ENCODE results near the gene AGBL4.
A peak's percentile ranks its signal among the peaks of the same experiment; 100 is the strongest.

AGBL4 gene

DNA sequence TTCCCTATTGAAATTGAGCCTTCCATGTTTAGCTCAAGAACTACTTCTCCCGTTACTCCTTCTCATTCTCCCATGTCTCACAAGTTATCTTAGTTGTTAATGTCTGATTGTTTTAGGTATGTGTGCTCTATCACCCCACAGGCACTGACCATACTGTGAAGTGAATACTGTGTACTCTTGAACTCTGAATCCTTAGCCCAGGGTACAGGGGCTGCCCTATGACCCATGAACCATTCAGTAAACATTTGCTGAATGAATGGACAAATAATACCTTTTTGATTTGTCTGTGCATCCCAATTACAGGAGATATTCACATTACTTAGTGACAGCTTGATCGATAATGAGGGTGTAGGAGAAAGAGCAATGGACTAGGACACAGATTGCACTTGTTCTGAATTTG, 1077.7 kb downstream of the AGBL4 start:
- no peak for DNase-seq (ENCODE audit: low read depth)
- TF ChIP-seq, protein P1, sequence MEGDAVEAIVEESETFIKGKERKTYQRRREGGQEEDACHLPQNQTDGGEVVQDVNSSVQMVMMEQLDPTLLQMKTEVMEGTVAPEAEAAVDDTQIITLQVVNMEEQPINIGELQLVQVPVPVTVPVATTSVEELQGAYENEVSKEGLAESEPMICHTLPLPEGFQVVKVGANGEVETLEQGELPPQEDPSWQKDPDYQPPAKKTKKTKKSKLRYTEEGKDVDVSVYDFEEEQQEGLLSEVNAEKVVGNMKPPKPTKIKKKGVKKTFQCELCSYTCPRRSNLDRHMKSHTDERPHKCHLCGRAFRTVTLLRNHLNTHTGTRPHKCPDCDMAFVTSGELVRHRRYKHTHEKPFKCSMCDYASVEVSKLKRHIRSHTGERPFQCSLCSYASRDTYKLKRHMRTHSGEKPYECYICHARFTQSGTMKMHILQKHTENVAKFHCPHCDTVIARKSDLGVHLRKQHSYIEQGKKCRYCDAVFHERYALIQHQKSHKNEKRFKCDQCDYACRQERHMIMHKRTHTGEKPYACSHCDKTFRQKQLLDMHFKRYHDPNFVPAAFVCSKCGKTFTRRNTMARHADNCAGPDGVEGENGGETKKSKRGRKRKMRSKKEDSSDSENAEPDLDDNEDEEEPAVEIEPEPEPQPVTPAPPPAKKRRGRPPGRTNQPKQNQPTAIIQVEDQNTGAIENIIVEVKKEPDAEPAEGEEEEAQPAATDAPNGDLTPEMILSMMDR (conservative IDR thresholded peaks at IDR 0.05; ENCODE audit: low read depth, low read length), result no peak
- H3K4me3 ChIP-seq (ENCODE audit: low read depth, low read length), result no peak overlapping the region

DNA sequence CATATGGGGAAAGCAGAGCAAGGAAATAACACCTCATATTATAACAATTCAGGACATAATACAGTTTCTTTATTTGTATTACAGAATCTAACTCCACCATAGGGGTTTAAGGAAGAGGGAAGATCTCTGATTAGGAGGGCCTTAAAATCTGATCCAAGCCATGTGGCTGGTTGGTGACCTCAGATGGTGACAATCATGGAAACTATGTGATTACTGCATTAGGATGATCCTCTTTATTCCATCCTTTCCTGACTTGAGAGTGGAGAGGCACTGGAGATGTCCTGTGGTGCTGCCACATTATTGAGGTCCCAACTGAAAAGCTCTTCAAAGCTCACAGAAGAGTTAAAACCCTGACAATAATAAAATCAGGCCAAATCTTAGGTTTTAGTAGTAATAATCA, 1078.9 kb downstream of the AGBL4 start:
- TF ChIP-seq, protein P1 (conservative IDR thresholded peaks at IDR 0.05; ENCODE audit: low read depth, low read length), result no peak
- H3K4me3 ChIP-seq (ENCODE audit: low read depth, low read length), result no peak overlapping the region
- DNase-seq (ENCODE audit: low read depth), result no peak

DNA sequence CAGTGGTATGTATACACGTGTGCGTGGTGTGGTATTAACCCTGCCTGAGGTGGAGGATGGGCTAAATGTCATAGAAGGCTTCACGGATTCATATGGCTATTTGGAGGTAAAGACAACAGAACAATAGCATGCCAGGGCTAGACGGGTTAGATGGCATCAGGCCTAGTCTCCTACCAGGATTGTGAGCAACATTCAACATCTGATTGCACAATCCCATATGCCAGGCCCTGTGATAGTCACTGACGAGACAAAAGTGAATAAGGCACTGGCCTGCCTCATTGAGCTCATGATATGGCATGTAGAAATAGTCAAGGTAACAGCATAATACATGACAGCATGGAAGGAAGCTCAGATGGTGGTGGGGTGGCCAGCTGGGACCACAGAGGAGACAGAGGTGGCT, 1079.9 kb downstream of the AGBL4 start:
- TF ChIP-seq, protein P1 (conservative IDR thresholded peaks at IDR 0.05; ENCODE audit: low read depth, low read length), result no peak
- H3K4me3 ChIP-seq (ENCODE audit: low read depth, low read length), result no peak overlapping the region
- no peak for DNase-seq (ENCODE audit: low read depth)

DNA sequence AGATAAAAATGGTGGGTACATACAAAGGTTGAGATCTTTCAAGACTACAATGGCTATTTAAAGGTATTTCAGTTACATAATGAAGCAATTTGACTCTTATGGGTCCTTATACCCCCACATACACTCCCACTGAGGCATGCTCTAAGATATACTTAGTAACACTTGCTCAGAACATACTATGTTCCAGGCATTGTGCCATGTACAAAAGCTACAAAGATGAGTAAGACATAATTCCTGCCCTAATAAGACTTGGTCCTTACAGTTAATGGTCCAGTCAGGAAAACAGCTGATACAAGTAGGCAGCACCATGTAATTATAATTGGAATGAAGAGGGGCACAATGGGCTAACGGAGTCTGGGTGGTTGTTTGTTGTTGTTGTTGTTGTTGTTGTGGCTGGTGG, 1080.4 kb downstream of the AGBL4 start:
- no peak overlapping the region for H3K4me3 ChIP-seq (ENCODE audit: low read depth, low read length)
- TF ChIP-seq, protein P1 (conservative IDR thresholded peaks at IDR 0.05; ENCODE audit: low read depth, low read length), result no peak
- peak; percentile 7 for DNase-seq (ENCODE audit: low read depth)

GRCh38 chr1:48940962-48941732, 1082.6 kb downstream of the AGBL4 start:
- DNase-seq (ENCODE audit: low read depth), result no peak
- TF ChIP-seq, protein P1 (conservative IDR thresholded peaks at IDR 0.05; ENCODE audit: low read depth, low read length), result no peak
- no peak overlapping the region for H3K4me3 ChIP-seq (ENCODE audit: low read depth, low read length)

DNA sequence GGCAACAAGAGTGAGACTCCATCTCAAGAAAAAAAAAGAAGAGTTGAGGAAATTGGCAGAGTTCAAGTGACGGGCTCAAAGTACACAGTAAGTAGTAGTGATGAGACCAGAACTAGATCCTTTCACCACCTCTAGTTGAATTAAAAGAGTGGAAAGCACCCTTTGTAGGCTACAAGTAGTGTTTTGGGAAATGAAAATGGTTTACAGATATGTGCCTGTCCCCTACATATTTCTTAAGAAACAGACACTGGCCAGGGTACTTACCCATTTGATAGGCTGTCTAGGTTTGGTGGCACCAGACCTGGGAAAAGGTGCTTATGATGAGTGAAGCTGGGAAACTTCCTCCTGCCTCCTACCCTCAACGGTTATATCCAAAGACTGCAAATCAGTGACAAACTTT, 1083.4 kb downstream of the AGBL4 start:
- no peak overlapping the region for H3K4me3 ChIP-seq (ENCODE audit: low read depth, low read length)
- no peak for DNase-seq (ENCODE audit: low read depth)
- TF ChIP-seq, protein P1 (conservative IDR thresholded peaks at IDR 0.05; ENCODE audit: low read depth, low read length), result no peak

DNA sequence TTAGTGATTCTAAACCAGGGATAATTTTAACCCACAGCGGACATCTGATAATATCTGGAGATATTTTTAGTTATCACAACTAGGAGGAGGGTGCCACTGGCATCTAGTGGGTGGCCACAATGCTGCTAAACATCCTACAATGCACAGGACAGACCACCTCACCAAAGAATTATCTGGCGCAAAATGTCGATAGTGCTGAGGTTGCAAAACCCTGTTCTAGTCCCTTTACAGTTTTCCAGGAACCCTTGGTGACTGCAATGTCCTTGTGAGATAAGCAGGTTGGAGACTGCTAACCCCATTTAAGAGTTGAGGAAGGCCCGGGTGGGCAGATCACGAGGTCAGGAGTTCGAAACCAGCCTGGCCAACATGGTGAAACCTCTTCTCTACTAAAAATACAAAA, 1083.9 kb downstream of the AGBL4 start:
- no peak for DNase-seq (ENCODE audit: low read depth)
- TF ChIP-seq, protein P1 (conservative IDR thresholded peaks at IDR 0.05; ENCODE audit: low read depth, low read length), result no peak
- no peak overlapping the region for H3K4me3 ChIP-seq (ENCODE audit: low read depth, low read length)

Measured in choroid plexus epithelial cell (primary cell).